GM12874 (cell line): Measurements from ENCODE around the gene C19orf67.

Experiments
- TF ChIP-seq, protein P1 (sequence below): IDR thresholded peaks from 2 replicates; pipeline ENCODE4 v1.5.1; 2011; ENCODE audit warnings: low read depth, mild to moderate bottlenecking, control low read depth, low read length, moderate library complexity; ENCODE audit not compliant: insufficient read depth

The C19orf67 gene

DNA sequence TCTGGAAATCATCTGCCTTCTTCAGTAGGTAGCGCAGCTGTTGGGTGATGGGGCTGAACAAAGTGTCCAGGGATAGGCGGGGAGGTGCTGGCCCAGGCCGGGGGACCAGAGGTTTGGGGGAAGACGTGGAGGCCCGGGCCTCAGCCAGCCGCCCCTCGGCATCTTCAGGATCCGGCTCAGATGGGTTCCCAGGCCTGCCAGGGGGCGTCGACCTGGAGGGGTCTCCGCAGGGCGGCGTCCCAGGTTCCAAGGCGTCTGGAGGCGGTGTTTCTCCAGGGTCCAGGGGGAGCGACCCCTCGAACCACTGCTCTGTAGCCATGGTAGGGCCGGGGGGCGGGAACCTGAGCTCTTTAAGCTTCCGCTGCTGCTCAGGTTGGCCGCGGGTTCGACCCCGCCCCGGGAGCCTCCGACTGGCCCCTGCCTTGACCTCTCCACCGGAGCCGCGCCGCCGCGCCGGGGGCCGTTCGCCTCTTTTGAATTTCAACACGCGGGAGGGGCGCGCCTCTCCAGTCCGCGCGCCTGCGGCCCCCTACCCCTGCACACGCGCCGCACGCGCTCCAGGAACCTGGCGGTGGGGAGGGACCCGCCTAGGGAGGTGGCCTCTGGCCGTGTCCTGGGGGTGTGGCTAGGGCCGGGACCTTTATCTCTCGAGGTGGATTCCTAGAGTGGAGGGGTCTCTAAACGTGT lies at the start of gene C19orf67:
C19orf67 (minus strand) TSS at position 475 of the 687 bp plus-strand sequence; CDS start at position 319, 156 bp downstream.
- TF ChIP-seq, protein P1, sequence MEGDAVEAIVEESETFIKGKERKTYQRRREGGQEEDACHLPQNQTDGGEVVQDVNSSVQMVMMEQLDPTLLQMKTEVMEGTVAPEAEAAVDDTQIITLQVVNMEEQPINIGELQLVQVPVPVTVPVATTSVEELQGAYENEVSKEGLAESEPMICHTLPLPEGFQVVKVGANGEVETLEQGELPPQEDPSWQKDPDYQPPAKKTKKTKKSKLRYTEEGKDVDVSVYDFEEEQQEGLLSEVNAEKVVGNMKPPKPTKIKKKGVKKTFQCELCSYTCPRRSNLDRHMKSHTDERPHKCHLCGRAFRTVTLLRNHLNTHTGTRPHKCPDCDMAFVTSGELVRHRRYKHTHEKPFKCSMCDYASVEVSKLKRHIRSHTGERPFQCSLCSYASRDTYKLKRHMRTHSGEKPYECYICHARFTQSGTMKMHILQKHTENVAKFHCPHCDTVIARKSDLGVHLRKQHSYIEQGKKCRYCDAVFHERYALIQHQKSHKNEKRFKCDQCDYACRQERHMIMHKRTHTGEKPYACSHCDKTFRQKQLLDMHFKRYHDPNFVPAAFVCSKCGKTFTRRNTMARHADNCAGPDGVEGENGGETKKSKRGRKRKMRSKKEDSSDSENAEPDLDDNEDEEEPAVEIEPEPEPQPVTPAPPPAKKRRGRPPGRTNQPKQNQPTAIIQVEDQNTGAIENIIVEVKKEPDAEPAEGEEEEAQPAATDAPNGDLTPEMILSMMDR, result no peak

DNA sequence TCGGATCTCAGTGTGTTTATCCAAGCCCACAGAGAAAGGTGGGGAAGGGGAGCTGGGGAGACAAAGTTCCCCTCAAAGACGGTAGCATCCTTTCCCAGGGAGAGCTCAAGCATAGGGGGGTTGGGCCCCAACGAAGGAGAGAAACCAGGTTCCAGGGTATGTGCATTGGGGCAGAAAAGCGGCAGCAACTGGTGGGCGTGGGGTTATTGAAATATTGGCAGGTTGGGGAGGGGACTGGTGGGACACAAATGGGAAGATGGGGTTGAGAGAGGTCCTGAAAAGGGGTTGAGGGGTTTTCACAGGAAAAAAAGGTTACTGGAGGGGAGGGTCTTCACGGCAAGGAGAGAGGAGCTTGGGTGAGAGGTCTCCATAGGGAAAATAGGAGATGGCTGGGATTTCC lies 49.8 kb upstream of the C19orf67 start:
- TF ChIP-seq, protein P1, result no peak

DNA sequence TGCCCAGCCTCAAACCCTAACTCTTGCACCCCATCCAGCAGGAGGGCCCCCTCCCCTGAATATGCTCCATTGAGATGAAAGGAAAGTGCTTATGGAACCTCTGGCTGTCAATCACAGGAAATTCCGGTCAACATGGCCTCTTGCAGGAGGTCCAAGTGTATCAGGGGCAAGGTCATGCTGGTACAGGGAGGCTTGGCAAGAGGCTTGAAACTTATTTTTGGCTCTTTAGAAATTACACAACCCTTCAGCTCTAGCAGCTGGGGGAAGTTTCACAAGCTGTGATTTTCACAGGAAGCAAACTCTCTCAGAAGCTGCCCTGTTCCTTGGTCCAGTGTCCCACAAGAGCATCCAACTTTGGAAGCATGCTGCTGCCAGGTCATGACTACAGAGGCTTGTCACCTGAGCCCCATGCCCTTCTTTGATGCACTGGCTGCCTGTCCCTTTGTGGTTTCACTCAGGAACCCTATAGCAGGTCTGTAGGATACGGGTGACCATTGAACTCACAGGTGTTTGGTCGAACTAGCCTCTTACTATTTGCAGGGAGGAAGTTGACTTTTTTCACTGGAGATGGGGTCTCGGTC lies 42.4 kb upstream of the C19orf67 start:
- TF ChIP-seq, protein P1, result no peak

DNA sequence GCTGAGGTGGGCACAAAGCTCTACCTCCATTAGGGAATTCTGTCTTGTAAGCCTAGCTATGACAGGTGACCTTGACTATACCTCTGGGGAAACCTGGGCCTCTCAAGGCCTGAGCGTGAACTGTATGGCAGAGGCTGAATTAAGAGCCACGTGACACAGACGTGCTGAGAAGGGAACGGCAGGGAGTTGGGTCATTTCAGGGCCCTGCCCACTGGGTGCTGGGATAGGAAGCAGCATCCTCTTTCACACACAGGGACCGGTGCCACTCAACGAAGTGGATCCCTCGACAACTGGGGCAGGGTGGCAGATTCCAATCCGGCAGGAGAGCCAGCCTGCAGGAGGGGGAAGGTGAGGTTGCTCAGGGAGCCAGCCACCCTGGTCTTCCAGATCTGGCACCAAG lies 41.6 kb upstream of the C19orf67 start:
- TF ChIP-seq, protein P1, result no peak

DNA sequence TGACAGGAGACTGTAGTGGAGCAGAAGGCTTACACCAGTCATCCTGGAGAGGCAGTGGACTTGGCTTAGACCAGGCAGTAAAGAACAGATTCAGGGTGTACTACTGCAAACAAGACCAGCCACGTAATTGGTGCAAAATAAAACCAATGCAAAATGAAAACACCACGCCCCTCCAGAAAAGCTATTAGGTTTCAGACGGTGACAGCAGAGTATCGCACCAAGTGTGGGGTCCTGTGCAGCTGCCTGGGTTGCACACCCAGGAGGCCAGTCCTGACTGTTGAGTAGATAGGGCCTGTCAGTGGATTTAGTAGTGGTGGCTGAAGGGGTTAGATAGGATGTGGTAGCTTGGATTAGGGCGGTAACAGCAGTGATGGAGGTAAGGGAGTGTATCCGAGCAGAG lies 37.3 kb upstream of the C19orf67 start:
- TF ChIP-seq, protein P1, result no peak

DNA sequence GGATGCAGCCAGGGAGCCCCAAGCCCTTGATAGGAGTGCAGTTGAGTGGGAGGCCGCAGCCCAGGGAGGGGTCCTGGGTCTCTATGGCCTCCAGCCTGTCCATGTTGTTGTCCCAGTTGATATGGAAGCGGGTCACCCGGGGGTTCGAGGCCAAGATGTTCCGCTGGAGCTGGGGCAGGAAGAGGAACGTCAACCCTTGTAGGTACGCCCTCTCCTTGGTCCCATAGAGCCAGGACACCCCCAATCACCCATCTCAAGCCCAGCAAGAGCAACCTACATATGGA lies 34.9 kb upstream of the C19orf67 start:
- TF ChIP-seq, protein P1, result no peak

DNA sequence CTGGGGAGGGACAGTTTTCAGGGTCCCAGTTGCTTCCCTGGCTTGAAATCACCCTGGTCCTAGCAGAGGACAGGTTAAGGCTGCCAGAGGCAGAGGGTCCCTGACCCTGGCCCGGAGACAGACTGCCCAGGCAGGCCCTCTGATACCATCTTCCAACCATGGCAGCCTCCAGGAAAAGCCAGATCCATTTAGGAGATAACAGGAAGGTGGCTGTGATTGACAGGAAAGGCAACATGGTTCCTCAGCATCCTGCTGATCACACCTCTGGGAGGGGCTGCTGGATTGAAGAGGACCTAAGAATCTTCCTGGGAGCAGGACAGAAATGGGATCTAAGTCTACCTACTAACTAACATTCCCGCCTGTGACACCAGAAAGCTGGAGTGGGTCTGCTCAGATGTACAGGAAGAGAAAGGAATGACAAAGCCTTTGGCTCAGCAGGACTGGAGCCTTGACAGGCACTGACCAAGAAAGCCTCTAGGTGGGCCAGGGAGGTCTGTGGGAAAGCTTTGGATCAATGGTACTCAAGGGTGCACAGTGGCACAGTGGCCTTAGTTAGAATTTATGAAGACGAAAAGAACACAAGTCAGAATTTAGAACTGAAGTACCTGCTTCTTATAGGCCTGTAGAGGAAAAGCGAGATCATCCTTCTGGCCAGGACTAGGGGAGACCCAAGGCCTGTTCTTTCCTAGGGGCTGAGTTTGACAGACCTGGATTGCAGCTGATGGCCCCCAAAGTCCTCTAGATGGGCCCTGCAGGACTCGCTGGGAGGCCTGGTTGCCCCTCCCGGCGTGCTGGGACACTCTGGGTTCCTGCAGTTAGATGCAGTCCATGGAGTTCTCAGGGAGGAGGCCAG lies 34.3 kb upstream of the C19orf67 start:
- TF ChIP-seq, protein P1, result no peak
